NCI-H82 treated with DMSO at 0.1 percent for 48 hours (cell line): Measurements from ENCODE around the gene KCNE1.
A peak's percentile ranks its signal among the peaks of the same experiment; 100 is the strongest.
"Not testable (repeated sequence)": the region's sequence is repeated elsewhere in the genome, so short reads cannot be mapped to it uniquely, and the experiment has no call there.

Source experiments
- DNase-seq: peaks from one replicate; lab custom pipeline; 2025; ENCODE audit not compliant: unreplicated experiment; lab: John Stamatoyannopoulos, UW

The KCNE1 gene

DNA sequence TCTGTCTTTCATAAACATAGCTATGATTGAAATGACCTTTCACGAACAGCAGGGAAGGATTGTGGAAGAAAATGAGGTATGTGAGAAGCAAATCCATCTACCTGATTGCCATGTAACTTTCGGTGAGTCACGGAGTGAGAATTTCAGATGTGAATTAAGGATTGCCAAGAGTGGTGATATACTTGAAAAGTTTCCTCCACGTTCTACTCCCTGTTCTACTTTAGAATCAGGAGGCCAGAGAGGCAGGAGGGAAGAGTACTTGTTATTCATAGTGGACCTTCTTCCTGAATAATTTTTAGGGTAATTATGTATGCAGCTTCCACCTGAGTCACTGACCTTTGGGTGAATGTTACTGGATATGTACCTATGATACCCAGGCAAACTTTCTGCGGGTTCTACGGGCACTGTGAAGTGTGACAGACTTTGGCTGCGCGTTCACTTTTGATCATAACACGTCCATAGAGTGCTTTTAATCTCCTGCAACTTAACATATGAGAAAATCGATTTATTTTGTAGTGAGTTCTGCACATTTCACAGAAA, 2.6 kb upstream of the KCNE1 start:
- DNase-seq: no peak

DNA sequence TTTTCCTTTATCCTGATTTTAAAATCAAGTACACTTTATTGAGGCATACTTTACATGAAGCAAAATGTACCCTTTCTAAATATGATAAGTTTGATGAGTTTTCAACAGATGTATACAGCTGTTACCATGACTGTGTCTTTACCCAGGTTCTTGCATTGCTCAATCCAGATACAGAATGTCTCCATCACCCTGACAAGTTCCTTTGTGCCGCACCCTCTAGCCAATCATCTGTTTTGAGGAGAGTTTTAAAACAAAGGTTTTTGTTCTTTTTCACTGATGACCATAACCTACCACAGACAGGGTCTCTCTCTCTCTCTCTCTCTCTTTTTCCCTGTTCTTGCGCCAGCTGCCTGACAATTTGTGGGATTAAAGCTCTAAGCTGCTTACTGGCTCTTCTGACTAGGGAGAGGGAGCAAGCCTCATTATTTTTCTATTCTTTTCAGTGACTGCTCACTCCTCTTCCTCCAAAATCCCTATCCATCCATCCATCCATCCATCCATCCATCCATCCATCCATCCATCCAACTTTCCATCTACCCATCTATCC, 1.2 kb upstream of the KCNE1 start:
- peak; percentile 65 for DNase-seq

DNA sequence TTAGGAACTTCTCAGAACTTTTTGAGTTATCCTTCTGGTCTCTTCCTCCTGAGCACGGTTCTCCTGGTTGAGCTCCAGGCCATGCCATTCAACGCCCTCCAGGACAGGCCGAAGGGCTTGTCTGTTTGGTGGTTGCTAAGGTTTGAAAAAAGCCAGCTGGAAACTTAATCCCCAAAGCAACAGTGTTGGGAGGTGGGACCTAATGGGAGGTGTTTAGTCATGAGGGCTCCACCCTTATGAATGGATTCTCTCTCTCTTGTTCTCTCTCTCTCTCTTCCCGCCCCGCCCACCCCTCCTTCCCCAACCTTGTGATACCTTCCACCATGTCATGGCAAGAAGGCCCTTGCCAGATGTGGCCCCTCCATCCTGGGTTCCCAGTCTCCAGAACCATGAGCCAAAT, 829 bp downstream of the KCNE1 start:
- no peak for DNase-seq

DNA sequence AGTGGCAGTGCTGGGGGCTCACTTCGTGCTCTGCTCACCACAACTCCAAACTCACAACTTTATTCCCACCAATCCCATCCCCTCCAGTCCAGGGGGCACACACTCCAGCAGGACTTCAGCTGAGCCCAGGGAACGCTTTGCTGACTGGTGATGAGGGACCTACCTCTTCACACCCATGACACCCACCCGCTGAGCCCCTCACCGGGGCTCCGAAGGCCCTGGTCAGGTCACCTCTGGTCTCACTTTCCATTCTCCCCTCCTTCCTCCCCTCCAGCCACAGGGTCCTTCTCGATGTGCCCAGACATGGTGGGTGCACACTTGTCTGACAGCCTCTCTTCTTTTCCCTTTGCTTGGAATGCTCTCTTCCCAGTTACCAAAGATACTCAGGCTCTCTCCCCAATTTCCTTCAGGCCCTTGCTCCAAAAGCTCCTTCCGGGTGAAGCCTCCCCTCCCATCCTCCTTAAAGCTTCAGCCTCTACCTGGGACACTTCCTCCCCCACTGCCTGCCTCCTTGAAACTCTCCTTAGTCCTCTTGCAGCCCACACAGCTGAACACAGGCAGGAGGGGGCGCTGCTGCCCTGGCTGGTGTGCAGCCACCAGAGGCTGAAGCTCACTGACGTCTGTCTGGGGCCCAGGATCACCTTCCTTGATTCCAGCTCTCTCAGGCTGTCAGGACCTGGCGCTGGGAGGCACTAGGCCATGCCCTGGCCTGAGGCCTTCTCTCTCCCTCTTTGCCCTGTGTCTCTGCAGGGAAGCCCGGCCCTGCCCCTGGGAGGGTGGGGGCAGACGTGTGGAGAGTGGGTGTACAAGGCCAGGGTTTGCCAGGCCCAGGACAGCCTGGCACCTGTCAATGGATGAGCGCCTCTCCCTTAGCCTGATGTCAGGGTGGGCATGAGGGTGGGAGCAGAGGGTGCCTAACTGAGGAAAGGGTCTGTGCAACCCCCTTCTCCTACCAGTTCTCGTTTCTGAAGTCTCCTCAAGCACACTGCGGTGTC, 1.6 kb downstream of the KCNE1 start:
- no peak for DNase-seq

DNA sequence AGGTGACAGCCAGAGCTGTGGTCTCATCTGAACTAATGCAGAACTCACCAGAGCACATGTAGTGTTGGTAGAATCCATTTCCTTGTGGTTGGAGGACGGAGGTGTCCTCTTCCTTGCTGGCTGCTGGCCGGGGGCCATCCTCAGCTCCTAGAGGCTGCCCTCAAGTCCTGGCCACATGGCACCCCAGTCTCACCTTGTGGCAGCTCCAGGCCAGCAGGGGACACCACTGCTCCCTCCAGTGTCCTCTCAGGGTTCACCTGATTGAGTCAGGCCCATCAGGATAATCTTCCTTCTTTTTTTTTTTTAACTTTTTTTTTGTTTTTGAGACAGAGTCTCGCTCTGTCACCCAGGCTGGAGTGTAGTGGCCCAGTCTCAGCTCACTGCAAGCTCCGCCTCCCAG, 2.9 kb downstream of the KCNE1 start:
- no peak for DNase-seq

DNA sequence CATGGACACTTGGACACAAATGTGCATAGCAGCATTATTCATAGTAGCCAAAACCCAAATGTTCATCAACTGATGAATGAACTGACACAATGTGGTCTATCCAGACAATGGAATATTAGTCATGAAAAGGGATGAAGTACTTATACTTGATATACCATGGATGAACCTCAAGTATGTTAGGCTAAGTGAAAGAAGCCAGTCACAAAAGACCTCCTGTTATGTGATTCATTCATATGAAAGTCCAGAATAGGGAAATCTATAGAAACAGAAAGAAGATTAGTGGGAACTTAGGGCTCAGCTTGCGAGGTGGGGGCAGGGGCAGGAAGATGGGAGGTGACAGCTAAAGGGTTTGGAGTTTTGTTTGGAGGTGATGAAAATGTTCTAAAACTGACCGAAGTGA, 7.4 kb downstream of the KCNE1 start:
- DNase-seq: no peak

DNA sequence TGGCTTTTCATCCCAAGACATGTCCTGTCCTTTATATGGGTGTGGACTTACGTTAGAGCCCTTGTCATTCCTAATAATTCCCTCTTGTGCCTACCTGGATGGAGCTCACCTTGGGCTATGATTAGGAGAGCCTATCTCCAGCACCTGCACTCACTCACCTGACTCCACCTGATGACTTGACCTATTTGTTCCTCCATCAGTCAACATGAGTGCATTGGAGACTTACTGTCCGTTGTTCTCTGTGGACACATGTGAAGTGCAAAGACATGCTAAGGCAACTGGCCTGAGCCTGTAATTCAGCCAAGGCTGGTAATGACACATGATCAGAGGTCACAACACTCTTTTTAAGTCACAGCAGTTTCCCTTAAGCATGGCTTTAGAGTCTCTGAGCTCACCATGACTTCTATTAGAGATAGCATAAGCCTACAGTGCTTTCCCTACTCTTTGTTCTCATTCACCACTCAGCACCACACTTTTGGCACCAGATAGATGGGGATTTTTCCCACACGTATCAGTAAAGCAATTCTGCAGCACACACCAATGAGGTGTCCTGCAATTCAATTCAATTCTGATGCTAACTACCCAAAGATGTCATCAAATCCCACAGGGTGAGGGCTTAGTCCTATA, 9.4 kb downstream of the KCNE1 start:
- no peak for DNase-seq

DNA sequence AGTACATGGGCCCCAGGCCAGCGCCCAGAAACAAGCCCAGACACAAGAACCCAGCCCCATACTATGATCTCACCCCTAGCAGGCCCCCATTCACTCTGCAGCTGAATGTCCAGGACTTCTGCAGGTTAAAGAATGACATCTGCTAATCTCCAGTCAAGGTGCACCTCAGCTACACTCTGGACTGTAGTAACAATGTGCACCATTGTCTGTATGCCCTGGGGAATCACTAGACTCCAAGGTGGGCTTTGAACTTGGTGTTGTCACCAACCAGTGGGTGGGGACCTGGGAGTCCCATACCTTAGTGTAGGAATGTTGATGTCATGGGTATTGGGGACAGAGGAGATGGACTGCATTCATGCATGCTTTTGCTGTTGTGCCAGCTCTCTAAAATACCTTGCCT, 10.3 kb downstream of the KCNE1 start:
- no peak for DNase-seq

DNA sequence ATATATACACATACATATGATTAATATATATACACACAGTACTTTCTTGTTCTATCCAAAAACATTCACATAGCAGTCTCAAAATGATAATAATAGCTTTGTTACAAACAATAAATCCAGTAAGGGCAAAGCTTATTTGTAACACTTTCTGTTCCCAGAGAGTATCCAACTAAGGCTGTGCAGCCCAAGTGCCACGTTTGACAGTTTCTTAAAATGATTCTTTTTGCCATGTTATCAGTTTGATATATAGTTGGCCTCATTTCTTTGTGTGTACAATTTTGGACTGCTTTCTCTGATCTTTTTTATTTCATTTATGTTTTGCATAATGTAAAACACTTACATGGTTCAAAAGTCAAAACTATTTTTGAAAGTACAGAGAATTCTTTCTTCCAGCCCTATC, 11.8 kb downstream of the KCNE1 start:
- no peak for DNase-seq

DNA sequence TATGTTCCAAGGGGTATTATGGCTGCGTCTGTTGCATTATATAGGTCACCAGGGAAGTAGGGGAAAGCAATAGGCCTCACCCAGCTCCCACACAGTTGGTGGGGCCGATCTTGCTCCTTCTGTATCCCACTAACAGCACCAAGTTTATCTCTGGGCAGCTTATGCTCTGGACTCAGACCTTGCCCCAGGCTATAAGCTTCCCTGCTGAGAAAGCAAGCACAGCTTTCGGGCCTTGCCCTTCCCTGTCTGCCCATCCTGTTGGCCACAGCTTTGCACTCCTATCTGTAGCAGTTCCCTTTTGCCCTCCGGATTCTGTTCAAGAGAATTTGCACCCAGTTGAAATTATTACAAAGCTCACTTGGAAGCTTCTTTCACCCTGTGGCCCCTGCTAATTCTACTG, 12.9 kb downstream of the KCNE1 start:
- DNase-seq: no peak

DNA sequence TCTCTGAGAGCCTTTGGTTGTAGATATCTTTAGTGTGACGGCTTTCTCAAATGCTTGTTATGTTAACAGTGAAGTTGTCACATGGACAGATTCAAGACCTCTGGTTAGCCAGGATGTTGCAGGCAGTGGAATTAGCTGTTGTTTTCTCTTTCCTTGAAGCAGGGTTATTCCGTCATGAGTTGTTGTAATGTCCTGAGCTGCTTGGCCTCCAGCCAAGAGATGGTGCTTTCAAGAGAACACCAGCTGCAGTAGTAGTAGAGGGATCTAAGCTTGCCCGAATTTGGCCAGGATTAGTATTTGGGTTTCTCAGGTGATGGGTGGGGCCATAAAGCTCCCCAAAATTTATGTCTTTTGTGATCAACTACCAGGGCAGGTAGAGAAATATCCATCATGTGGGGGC, 13.4 kb downstream of the KCNE1 start:
- no peak for DNase-seq

DNA sequence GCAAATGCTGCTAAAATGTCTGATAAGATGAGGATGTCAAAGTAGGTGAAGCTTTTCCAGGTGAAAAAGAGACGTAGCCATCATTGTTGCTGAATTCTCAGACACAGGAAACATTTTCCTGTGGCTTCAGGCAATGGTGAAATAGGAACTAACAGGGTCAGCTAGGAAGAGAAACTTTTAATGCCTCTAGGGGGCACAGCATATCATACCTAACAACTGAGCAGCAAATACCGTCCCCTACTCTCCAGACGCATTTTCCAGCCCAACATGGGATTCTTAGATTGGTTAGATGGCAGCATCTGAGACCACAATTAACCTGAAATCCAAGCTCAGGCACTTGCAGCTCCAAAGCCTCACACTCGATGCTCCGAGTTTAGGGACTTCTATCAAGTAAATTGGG, 28.2 kb downstream of the KCNE1 start:
- not testable (repeated sequence) for DNase-seq

DNA sequence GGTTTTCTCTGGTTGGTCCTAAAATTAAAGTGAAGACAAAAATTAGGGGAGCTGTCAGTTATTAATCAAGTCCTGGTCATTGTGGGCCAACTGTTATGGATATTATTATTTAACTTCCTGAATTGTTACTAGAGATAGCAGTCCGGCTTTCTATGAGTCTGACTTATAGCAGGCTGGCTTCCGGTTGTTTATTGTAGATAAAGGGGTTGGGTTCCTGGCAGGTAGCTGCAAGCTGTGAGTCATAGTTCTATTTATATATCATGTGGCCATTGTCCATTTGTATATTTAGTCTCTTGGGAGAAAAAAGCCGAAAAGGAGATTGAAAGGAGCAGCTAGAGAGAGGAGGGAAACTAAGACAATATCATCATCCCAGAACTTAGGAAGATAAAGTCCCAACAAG, 28.6 kb downstream of the KCNE1 start:
- not testable (repeated sequence) for DNase-seq

DNA sequence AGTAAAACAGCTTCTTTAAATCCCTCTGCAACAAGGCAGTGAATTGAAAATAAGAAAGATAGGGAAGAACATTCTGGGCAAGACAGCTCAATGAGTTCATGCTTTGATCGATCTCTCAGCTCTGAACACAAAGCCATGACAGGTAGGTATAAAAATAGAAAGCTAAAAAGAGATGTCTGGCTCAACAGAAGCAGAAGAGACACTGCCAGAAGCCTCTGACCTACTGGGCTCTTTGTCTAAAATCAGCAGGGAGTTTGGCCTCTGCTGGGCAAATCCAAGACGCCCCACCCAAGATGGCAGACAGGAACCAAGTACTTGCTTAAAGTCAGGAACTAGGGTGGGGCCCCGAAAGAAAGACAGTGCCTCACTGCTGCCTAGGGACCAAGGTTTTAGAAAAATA, 44.7 kb downstream of the KCNE1 start:
- DNase-seq: not testable (repeated sequence)

DNA sequence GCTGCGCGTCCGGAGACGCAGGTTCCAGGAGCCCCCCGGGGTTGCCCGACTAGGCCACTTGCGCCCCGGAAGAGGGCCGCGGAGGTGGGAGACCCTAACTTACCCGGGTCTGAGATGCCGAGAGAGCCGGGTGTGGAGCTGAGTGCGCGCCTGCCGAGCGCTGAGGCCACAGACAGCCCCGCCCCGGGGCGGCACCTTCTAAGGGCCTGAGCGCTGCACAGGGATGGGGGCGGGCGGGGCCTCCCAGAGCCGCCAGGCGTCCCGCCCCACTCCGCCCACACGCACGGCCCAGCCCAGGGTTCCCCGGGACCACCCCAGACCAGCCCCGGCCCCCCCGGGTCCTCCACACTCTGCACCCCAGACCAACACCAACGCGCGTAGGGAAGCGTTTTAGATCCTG, 52.6 kb downstream of the KCNE1 start:
- DNase-seq: not testable (repeated sequence)

DNA sequence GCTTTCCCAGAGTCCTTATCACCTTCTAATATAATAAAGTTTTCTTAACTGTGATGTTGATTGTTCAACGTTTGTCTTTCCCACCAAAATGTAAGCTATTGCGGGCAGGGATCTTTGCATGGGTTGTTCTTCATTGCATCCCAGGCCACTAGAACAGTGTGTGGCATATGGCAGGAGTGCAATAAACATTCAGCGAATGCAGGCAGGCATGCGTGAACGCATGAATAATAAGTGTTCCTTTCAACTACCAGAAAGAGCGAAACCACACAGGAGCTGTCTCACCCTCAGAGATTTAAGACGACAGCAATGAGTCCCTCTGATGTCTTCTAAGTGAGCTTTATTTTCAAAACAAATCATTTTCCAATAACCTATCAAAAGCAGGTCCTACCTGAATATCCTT, 53.7 kb downstream of the KCNE1 start:
- DNase-seq: not testable (repeated sequence)

DNA sequence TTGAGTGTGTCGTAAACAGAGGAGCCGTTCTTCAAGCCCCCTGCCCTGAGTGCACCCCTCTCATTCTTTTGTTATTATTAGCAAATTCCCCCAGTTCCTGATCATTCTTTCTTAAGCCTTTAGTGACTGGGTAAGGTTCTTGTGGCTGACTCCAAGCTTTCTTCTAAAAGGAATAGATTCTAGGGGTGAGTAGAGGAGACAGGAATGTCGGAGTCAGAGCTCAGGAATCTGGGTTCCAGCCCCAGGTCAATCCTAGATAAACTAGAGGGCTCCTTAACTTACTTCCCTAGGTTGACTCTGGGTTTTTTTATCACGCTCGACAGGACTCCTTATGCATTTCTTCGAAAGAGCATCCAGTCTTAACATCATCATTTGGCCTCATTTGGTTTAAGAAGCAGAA, 55.8 kb downstream of the KCNE1 start:
- not testable (repeated sequence) for DNase-seq

DNA sequence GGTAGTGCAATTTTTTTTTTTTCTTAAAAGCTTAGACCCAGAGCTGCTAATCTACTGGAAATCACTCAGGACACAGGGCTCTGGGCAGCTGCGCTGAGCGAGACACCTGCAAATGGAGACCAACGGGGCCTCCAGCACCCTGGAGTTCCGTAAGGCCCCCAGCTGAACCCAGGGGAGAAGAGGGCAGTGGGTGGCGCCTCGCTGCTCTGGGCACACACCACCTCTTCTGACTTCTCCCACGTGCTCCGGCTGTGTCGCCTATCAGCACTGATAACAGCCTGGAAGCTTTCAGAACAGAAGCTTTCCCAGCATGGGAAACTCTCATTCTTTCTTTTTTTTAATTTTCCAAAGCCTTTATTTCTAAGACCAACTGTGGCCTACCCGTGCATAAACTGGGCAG, 56.4 kb downstream of the KCNE1 start:
- DNase-seq: not testable (repeated sequence)

DNA sequence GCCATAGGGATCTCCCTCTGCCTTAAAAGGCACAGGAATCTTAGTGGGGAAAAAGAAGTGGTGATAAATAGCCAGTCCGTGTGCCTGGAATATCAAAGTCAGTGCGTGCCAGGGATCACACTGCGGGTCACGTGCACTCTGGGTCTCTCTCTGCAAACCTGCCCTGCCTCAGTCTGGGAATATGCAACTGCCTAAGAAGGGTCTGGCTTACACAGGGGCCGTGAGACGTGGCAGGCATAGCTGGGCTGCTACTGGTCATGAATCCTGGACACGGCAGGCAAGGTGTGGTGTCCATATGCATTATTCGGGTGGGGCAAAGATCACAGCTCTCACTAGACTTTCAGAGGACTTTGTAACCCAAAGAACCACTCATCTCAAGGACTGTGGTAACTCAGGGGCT, 65.0 kb downstream of the KCNE1 start:
- not testable (repeated sequence) for DNase-seq

DNA sequence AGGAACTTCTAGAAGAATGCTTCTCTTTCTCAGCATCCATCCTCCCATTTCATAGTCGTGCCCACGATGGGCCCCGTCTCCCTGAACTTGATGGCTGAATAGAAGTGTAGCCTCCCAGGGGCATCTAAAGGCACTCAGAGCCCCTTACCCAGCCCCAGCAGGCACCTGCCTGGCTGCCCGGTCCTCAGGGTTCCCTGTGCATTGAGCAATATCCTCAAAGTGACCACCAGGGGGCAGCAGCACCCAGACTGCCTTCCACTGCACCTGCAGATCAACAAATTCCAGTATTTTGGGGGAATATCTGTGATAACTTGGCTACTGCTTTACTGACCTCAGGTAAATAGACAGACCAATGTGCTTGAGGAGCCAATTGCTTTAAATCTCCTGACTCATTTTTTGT, 68.5 kb downstream of the KCNE1 start:
- not testable (repeated sequence) for DNase-seq

DNA sequence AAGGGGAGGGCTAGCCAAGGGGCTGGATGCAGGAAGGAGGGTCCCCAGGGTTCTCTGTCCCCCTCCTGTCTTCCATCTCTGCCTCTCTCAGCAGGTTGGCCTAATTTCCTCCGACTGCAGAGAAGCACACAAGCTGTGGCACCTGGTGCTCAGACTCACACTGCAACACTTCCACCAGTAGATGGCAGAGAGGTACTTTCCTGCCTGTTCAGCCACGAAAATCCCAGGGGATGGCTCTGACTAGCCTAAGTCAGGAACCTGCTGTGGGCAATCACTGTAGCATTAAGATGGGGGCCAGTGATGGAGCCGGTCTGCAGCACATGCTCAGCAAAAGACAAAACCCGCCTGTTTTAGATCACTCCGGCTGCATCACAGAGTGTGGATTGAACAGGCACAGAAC, 82.3 kb downstream of the KCNE1 start:
- DNase-seq: not testable (repeated sequence)

DNA sequence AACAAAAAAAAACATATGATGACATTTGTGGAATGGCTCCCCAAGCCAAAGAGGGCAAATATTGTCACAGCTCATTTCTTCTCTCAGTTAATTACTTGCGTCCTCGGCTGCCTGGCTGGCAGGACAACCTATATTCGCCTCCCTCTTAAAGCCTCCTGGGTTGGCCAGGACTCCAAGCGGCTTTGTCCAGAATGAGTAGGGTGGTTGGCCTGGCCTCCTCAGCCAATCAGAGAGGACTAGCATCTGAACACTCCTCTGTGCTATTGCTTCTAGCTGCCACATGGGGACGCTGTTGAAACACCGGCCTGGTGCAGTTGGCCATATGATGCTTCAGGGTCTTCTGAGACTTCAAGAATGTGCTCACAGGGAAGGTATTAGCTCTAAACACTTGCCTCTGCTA, 83.6 kb downstream of the KCNE1 start:
- DNase-seq: not testable (repeated sequence)
